Measurements from ENCODE around the gene INAVA. TPM values are rescaled to one million over a fixed set of nuclear protein-coding genes. Genes with fewer than 3 reads are reported as not detected.

Gene INAVA
- total and polyA plus RNA-seq, 2 of the 13 experiments (the other 11 are each of a cell fraction or from before 2014, with no cell fraction given): 6.0 to 13.5 TPM

DNA sequence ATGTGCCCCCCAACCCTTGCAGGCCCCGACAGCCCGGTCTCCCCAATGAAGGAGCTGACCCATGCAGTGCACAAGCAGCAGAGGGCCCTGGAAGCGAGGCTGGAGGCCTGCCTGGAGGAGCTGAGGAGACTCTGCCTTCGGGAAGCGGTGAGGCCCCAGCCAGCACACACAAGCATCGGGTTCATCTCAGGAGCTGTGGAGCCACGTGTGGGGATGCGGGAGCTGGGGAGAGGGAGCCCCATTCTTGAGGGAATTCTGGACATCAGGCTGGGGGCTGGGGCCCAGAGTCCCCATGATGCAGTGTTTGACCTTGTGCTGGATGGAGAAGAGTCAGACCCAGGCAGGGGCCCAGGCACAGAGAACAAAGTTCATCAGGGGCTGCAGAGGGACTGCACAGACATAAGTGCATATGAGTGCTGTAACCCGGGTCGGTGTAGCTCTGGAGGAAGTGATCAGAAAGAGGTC lies 4.8 kb downstream of the INAVA start (continued):
- TF ChIP-seq, protein P1, sequence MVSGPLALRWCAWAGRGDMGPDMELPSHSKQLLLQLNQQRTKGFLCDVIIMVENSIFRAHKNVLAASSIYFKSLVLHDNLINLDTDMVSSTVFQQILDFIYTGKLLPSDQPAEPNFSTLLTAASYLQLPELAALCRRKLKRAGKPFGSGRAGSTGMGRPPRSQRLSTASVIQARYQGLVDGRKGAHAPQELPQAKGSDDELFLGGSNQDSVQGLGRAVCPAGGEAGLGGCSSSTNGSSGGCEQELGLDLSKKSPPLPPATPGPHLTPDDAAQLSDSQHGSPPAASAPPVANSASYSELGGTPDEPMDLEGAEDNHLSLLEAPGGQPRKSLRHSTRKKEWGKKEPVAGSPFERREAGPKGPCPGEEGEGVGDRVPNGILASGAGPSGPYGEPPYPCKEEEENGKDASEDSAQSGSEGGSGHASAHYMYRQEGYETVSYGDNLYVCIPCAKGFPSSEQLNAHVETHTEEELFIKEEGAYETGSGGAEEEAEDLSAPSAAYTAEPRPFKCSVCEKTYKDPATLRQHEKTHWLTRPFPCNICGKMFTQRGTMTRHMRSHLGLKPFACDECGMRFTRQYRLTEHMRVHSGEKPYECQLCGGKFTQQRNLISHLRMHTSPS (CRISPR knock-in tag; IDR thresholded peaks at IDR 0.05; ENCODE audit: low read depth): no peak
- TF ChIP-seq, protein P2, sequence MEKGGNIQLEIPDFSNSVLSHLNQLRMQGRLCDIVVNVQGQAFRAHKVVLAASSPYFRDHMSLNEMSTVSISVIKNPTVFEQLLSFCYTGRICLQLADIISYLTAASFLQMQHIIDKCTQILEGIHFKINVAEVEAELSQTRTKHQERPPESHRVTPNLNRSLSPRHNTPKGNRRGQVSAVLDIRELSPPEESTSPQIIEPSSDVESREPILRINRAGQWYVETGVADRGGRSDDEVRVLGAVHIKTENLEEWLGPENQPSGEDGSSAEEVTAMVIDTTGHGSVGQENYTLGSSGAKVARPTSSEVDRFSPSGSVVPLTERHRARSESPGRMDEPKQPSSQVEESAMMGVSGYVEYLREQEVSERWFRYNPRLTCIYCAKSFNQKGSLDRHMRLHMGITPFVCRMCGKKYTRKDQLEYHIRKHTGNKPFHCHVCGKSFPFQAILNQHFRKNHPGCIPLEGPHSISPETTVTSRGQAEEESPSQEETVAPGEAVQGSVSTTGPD (CRISPR knock-in tag; IDR thresholded peaks at IDR 0.05): no peak
- TF ChIP-seq ZNF749 (CRISPR knock-in tag; IDR thresholded peaks at IDR 0.05; ENCODE audit: borderline replicate concordance) (no peak), SMYD3 (CRISPR knock-in tag; IDR thresholded peaks at IDR 0.05) (no peak), ELF4 (CRISPR knock-in tag; IDR thresholded peaks at IDR 0.05; ENCODE audit: borderline replicate concordance) (no peak), ARID2 (CRISPR knock-in tag; IDR thresholded peaks at IDR 0.05; ENCODE audit: borderline replicate concordance) (no peak), RXRB (CRISPR knock-in tag; IDR thresholded peaks at IDR 0.05; ENCODE audit: borderline replicate concordance) (peak; percentile 48; the same call in 1 of the 2 replicates), DMAP1 (CRISPR knock-in tag; IDR thresholded peaks at IDR 0.05) (no peak), ZNF629 (CRISPR knock-in tag; conservative IDR thresholded peaks at IDR 0.05) (no peak), ZNF160 (CRISPR knock-in tag; IDR thresholded peaks at IDR 0.05) (no peak), NCOR1 (IDR thresholded peaks at IDR 0.05; ENCODE audit: borderline replicate concordance, low read length) (peak; percentile 36; the same call in 1 of the 2 replicates), TEAD2 (CRISPR knock-in tag; IDR thresholded peaks at IDR 0.05) (no peak), ZNF143 (CRISPR knock-in tag; IDR thresholded peaks at IDR 0.05) (no peak; the same call in 1 of the 2 replicates), NFE2 (CRISPR knock-in tag; IDR thresholded peaks at IDR 0.05) (no peak), FLYWCH1 (CRISPR knock-in tag; IDR thresholded peaks at IDR 0.05) (no peak), THAP11 (CRISPR knock-in tag; IDR thresholded peaks at IDR 0.05) (no peak), TARDBP (CRISPR knock-in tag; IDR thresholded peaks at IDR 0.05) (no peak)
- TF ChIP-seq, protein P3, sequence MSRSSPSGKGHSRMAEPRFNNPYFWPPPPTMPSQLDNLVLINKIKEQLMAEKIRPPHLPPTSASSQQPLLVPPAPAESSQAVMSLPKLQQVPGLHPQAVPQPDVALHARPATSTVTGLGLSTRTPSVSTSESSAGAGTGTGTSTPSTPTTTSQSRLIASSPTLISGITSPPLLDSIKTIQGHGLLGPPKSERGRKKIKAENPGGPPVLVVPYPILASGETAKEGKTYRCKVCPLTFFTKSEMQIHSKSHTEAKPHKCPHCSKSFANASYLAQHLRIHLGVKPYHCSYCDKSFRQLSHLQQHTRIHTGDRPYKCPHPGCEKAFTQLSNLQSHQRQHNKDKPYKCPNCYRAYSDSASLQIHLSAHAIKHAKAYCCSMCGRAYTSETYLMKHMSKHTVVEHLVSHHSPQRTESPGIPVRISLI (CRISPR knock-in tag; IDR thresholded peaks at IDR 0.05; ENCODE audit: borderline replicate concordance): no peak
- TF ChIP-seq, protein P4, sequence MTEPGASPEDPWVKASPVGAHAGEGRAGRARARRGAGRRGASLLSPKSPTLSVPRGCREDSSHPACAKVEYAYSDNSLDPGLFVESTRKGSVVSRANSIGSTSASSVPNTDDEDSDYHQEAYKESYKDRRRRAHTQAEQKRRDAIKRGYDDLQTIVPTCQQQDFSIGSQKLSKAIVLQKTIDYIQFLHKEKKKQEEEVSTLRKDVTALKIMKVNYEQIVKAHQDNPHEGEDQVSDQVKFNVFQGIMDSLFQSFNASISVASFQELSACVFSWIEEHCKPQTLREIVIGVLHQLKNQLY (CRISPR knock-in tag; IDR thresholded peaks at IDR 0.05): no peak
- TF ChIP-seq, protein P5, sequence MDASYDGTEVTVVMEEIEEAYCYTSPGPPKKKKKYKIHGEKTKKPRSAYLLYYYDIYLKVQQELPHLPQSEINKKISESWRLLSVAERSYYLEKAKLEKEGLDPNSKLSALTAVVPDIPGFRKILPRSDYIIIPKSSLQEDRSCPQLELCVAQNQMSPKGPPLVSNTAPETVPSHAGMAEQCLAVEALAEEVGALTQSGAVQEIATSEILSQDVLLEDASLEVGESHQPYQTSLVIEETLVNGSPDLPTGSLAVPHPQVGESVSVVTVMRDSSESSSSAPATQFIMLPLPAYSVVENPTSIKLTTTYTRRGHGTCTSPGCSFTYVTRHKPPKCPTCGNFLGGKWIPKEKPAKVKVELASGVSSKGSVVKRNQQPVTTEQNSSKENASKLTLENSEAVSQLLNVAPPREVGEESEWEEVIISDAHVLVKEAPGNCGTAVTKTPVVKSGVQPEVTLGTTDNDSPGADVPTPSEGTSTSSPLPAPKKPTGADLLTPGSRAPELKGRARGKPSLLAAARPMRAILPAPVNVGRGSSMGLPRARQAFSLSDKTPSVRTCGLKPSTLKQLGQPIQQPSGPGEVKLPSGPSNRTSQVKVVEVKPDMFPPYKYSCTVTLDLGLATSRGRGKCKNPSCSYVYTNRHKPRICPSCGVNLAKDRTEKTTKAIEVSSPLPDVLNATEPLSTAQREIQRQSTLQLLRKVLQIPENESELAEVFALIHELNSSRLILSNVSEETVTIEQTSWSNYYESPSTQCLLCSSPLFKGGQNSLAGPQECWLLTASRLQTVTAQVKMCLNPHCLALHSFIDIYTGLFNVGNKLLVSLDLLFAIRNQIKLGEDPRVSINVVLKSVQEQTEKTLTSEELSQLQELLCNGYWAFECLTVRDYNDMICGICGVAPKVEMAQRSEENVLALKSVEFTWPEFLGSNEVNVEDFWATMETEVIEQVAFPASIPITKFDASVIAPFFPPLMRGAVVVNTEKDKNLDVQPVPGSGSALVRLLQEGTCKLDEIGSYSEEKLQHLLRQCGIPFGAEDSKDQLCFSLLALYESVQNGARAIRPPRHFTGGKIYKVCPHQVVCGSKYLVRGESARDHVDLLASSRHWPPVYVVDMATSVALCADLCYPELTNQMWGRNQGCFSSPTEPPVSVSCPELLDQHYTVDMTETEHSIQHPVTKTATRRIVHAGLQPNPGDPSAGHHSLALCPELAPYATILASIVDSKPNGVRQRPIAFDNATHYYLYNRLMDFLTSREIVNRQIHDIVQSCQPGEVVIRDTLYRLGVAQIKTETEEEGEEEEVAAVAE (CRISPR knock-in tag; IDR thresholded peaks at IDR 0.05; ENCODE audit: borderline replicate concordance): no peak
- TF ChIP-seq, protein P6, sequence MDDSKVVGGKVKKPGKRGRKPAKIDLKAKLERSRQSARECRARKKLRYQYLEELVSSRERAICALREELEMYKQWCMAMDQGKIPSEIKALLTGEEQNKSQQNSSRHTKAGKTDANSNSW (CRISPR knock-in tag; IDR thresholded peaks at IDR 0.05; ENCODE audit: borderline replicate concordance): no peak
